Transverse colon (tissue), 4 donors: ENCODE data around the gene SPATA16. TPM values are rescaled to one million over a fixed set of nuclear protein-coding genes. Genes with fewer than 3 reads are reported as not detected.

Source experiments
- DNase-seq: peaks from one replicate; pipeline ENCODE4 v3.0.0-alpha.2; 2019
- H3K27ac ChIP-seq, 4 donors: fragments of 200-600 bp; sonication (generic); 2 replicates each; pipeline ENCODE4 v1.5.1; 2016 to 2018; ENCODE audit warnings: inconsistent platforms in 4 of 4
- H3K27me3 ChIP-seq: fragments of 200-600 bp; sonication (generic); 2 replicates; pipeline ENCODE4 v1.5.1; 2017; ENCODE audit warnings: inconsistent platforms
- H3K36me3 ChIP-seq, 4 donors: fragments of 200-600 bp; sonication (generic); 2 replicates each; pipeline ENCODE4 v1.5.1; 2017 to 2019; ENCODE audit warnings: inconsistent platforms in 4 of 4
- H3K4me1 ChIP-seq, 4 donors: fragments of 200-600 bp; sonication (generic); 2 replicates each; pipeline ENCODE4 v1.5.1; 2017 to 2020; ENCODE audit warnings: inconsistent platforms in 4 of 4
- H3K4me3 ChIP-seq, 4 donors: fragments of 200-600 bp; sonication (generic); 1 replicate in 1 of 4; 2 replicates in 3 of 4; pipeline versions ENCODE4 v1.5.1 to v1.6.1; 2017 to 2019; ENCODE audit warnings: inconsistent platforms in 4 of 4
- H3K9me3 ChIP-seq, 2 donors: fragments of 200-600 bp; sonication (generic); 2 replicates each; pipeline ENCODE4 v1.5.1; 2017 to 2019; ENCODE audit warnings: inconsistent platforms in 2 of 2
- CTCF ChIP-seq, 5 experiments: fragments of 200-600 bp in 3 of 5; fragments of 450-650 bp in 2 of 5; sonication (generic) in 3 of 5; IDR thresholded peaks; 1 replicate in 2 of 5; 2 replicates in 3 of 5; pipeline ENCODE4 v1.5.1; 2016 to 2017; ENCODE audit warnings: antibody characterized with exemption in 5 of 5, inconsistent platforms in 3 of 5, mild to moderate bottlenecking in 2 of 5, moderate library complexity in 1 of 5
- EP300 ChIP-seq: sonication (generic); formaldehyde crosslinking; IDR thresholded peaks from one replicate; pipeline ENCODE4 v1.6.1; 2017; ENCODE audit warnings: antibody characterized with exemption, low read depth
- POLR2A ChIP-seq: fragments of 450-650 bp; IDR thresholded peaks from one replicate; pipeline ENCODE4 v1.6.1; 2016; ENCODE audit warnings: antibody characterized with exemption, mild to moderate bottlenecking, moderate library complexity
- POLR2AphosphoS5 ChIP-seq, 3 donors: sonication (generic); formaldehyde crosslinking; IDR thresholded peaks; one replicate each; pipeline ENCODE4 v1.6.1; 2016; ENCODE audit warnings: antibody characterized with exemption in 3 of 3
- WGBS, 2 donors: methylation state at CpG; one replicate each; pipeline ENCODE4 v1.1.5; 2018; ENCODE audit warnings: low coverage in 1 of 2; 5-methylcytosine and 5-hydroxymethylcytosine counted together
- in situ Hi-C, 4 donors: fragments of 200-750 bp; cut with MboI; loops; one replicate each; pipeline versions ENCODE4 v1.15.0 to v1.15.1; 2017; ENCODE audit warnings: low sequenced_read_pairs in 3 of 4, low pct_ligation_motif_present in 1 of 4, low pct_unique_long_range_greater_than_20kb in 1 of 4
- intact Hi-C: fragments of 100-400 bp; cut with DNase I; formaldehyde crosslinking; loops from one replicate; pipeline ENCODE4 v1.15.1; 2023; ENCODE audit warnings: low total_unique reads
- total RNA-seq, 4 donors: library from RNA; depleted of rRNA; stranded (reverse); fragments of >200 nt; gene quantifications; one replicate each; pipeline ENCODE4 v1.1.0, GENCODE V29; 2016

Gene SPATA16
- total RNA-seq, 4 donors from 2014 or later = not detected

DNA sequence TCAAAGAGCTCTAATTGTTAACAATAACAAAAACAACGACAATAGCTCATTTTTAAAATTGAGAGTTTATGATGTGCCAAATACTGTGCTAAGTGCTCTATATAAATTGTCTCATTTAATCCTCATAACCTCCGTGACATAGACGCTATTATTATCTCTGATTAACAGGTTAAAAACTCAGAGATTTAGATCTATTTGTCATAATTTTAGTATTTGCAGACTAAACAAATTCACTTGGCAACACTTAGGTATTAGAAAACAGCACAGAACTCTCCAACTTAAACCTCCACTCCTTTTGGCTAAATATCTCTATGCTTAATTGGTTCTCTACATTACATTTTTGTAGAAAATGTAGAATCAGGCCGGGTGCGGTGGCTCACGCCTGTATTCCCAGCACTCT is 136.4 kb downstream of the SPATA16 start:
- WGBS, 2 donors = 85 to 90% methylated on average over 3 to 6 of the region's 6 CpGs
- Histone ChIP-seq H3K27ac (no peak overlapping the region), H3K36me3 (no peaks in the 10 kb centered on the region), H3K9me3 (no peaks in the 10 kb centered on the region), H3K27me3 (no peaks in the 10 kb centered on the region), H3K4me3 (no peak overlapping the region), H3K4me1 (no peaks in the 10 kb centered on the region)
- TF ChIP-seq POLR2AphosphoS5 (IDR thresholded peaks at IDR 0.05) (no peak), EP300 (no peak), POLR2A (no peak), CTCF (IDR thresholded peaks at IDR 0.05) (no peak)
- in situ Hi-C loops = no loop called here
- no peak for DNase-seq
- intact Hi-C loops = no loop called here

GRCh38 chr3:173003956-173004355 is 137.1 kb downstream of the SPATA16 start:
- intact Hi-C loops = no loop called here
- H3K9me3 ChIP-seq = no peaks in the 10 kb centered on the region
- no peak for DNase-seq
- H3K36me3 ChIP-seq = no peaks in the 10 kb centered on the region
- H3K27me3 ChIP-seq = no peaks in the 10 kb centered on the region
- 75 to 79% methylated on average over 3 of the region's 3 CpGs for WGBS, 2 donors
- no peak overlapping the region for H3K4me3 ChIP-seq
- no peak for TF ChIP-seq POLR2AphosphoS5 (IDR thresholded peaks at IDR 0.05)
- no peak for TF ChIP-seq CTCF (IDR thresholded peaks at IDR 0.05)
- no peaks in the 10 kb centered on the region for H3K4me1 ChIP-seq
- H3K27ac ChIP-seq = no peak overlapping the region
- in situ Hi-C loops = no loop called here

GRCh38 chr3:173003471-173003870 is 137.6 kb downstream of the SPATA16 start:
- H3K4me3 ChIP-seq = no peak overlapping the region
- no peaks in the 10 kb centered on the region for H3K4me1 ChIP-seq
- H3K9me3 ChIP-seq = no peaks in the 10 kb centered on the region
- intact Hi-C loops = no loop called here
- H3K36me3 ChIP-seq = no peaks in the 10 kb centered on the region
- WGBS, 2 donors = 82 to 84% methylated on average over 2 of the region's 2 CpGs
- no peak overlapping the region for H3K27ac ChIP-seq
- DNase-seq = no peak
- TF ChIP-seq POLR2A (no peak), POLR2AphosphoS5 (IDR thresholded peaks at IDR 0.05) (no peak), EP300 (no peak), CTCF (IDR thresholded peaks at IDR 0.05) (no peak)
- in situ Hi-C loops = no loop called here
- no peaks in the 10 kb centered on the region for H3K27me3 ChIP-seq

DNA sequence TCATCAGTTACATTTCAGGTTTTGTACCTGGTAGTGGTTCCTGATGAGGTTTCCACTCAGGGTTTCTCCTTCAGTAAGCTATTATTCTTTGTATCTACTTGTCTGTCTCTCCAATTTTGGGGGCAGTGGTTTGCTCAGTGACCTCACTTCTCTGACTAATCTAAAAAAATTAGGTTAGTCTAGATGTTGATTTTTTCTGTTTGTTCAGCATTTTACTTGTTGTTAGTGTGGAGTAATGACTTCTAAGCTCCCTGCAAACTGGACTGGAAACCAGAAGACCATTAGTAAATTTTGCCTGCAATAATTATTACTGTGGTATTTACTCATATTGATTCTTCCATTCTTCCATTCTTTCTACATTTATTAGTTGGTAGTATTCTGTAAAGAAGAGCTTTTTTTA is 139.4 kb downstream of the SPATA16 start:
- in situ Hi-C loops (no loop called here), intact Hi-C loops (no loop called here)

More for the DNA sequence above, 139.4 kb downstream of the SPATA16 start:
- Histone ChIP-seq H3K27me3 (no peaks in the 10 kb centered on the region), H3K4me3 (no peak overlapping the region), H3K36me3 (no peaks in the 10 kb centered on the region), H3K4me1 (no peaks in the 10 kb centered on the region), H3K27ac (no peak overlapping the region), H3K9me3 (no peaks in the 10 kb centered on the region)
- DNase-seq = no peak
- TF ChIP-seq POLR2AphosphoS5 (IDR thresholded peaks at IDR 0.05) (no peak), CTCF (IDR thresholded peaks at IDR 0.05) (no peak), POLR2A (no peak), EP300 (no peak)
